HepG2 (cell line): Measurements from ENCODE around the gene CYP2W1. TPM values are rescaled to one million over a fixed set of nuclear protein-coding genes. Genes with fewer than 3 reads are reported as not detected.

Experiments
- ARNT2 ChIP-seq: sonication (generic); formaldehyde crosslinking; IDR thresholded peaks from 2 replicates; pipeline ENCODE4 v1.8.0; 2022; ENCODE audit warnings: mild to moderate bottlenecking, low read depth, missing genetic modification reagents, moderate library complexity
- E2F1 ChIP-seq: sonication (generic); formaldehyde crosslinking; IDR thresholded peaks from 2 replicates; pipeline ENCODE4 v1.5.0; 2020; ENCODE audit warnings: missing genetic modification reagents
- HIVEP1 ChIP-seq: sonication (generic); formaldehyde crosslinking; IDR thresholded peaks from 2 replicates; pipeline ENCODE4 v1.4.0; 2020; ENCODE audit warnings: mild to moderate bottlenecking, missing genetic modification reagents
- NAIF1 ChIP-seq: sonication (generic); formaldehyde crosslinking; IDR thresholded peaks from 2 replicates; pipeline ENCODE4 v1.5.0; 2020; ENCODE audit warnings: mild to moderate bottlenecking, missing genetic modification reagents, borderline replicate concordance
- NFRKB ChIP-seq: fragments of 450-650 bp; IDR thresholded peaks from 2 replicates; pipeline ENCODE4 v1.6.1; 2017
- PAF1 ChIP-seq: IDR thresholded peaks from 2 replicates; pipeline ENCODE4 v1.6.1; 2016; ENCODE audit warnings: missing genetic modification reagents, missing compliant biosample characterization
- PRDM10 ChIP-seq: sonication (generic); formaldehyde crosslinking; IDR thresholded peaks from 2 replicates; pipeline ENCODE4 v1.4.0; 2020; ENCODE audit warnings: low read depth, missing genetic modification reagents
- REXO4 ChIP-seq: sonication (generic); formaldehyde crosslinking; IDR thresholded peaks from 2 replicates; pipeline ENCODE4 v1.8.0; 2022; ENCODE audit warnings: missing genetic modification reagents, mild to moderate bottlenecking, borderline replicate concordance
- SRSF9 ChIP-seq: fragments of 200-400 bp; formaldehyde crosslinking; IDR thresholded peaks from 2 replicates; pipeline ENCODE4 v1.6.1; 2018; ENCODE audit warnings: borderline replicate concordance, mild to moderate bottlenecking, low read depth, low read length; ENCODE audit not compliant: insufficient read depth, poor library complexity, severe bottlenecking
- ZBTB39 ChIP-seq: sonication (generic); formaldehyde crosslinking; IDR thresholded peaks from 2 replicates; pipeline ENCODE4 v1.5.0; 2020; ENCODE audit warnings: missing genetic modification reagents
- ZNF629 ChIP-seq: sonication (generic); formaldehyde crosslinking; conservative IDR thresholded peaks from 2 replicates; pipeline ENCODE4 v1.5.0; 2020; ENCODE audit warnings: missing genetic modification reagents
- ZNF770 ChIP-seq: sonication (generic); formaldehyde crosslinking; IDR thresholded peaks from 2 replicates; pipeline ENCODE4 v1.5.0; 2020; ENCODE audit warnings: mild to moderate bottlenecking, missing genetic modification reagents
- ZSCAN21 ChIP-seq: sonication (generic); formaldehyde crosslinking; IDR thresholded peaks from 2 replicates; pipeline ENCODE4 v1.8.0; 2022; ENCODE audit warnings: mild to moderate bottlenecking, missing genetic modification reagents, moderate library complexity, borderline replicate concordance
- polyA plus RNA-seq, 8 experiments: library from polyadenylated mRNA; depleted of rRNA in 3 of 8; stranded (reverse) in 7 of 8; unstranded in 1 of 8; fragments of >200 nt; fragmentation: Illumina TruSeq in 4 of 8; extraction: Trizol in 4 of 8; gene quantifications; 2 replicates each; pipeline versions ENCODE4 v1.2.1 to v1.2.3, GENCODE V29; 2011 to 2016; ENCODE audit warnings: low read depth in 4 of 8, missing spikeins in 1 of 8, mixed read lengths in 1 of 8; ENCODE audit not compliant: insufficient read depth in 1 of 8
- total RNA-seq, 5 experiments: library from RNA; depleted of rRNA; stranded (reverse); fragments of >200 nt; fragmentation: Illumina TruSeq; extraction: Trizol; gene quantifications; 2 replicates each; pipeline ENCODE4 v1.2.3, GENCODE V29; 2016; ENCODE audit warnings: low read depth in 1 of 5
- TF ChIP-seq, protein P1 (sequence below): sonication (generic); formaldehyde crosslinking; IDR thresholded peaks from 2 replicates; pipeline ENCODE4 v1.4.0; 2020; ENCODE audit warnings: missing genetic modification reagents
- TF ChIP-seq, protein P2 (sequence below): sonication (generic); formaldehyde crosslinking; IDR thresholded peaks from 2 replicates; pipeline ENCODE4 v1.8.1; 2023; ENCODE audit warnings: mild to moderate bottlenecking, inconsistent platforms, moderate library complexity, missing genetic modification reagents, borderline replicate concordance

Gene CYP2W1
- total and polyA plus RNA-seq, 2 of the 13 experiments (the other 11 are each of a cell fraction or from before 2014, with no cell fraction given): 19.5 to 31.7 TPM

DNA sequence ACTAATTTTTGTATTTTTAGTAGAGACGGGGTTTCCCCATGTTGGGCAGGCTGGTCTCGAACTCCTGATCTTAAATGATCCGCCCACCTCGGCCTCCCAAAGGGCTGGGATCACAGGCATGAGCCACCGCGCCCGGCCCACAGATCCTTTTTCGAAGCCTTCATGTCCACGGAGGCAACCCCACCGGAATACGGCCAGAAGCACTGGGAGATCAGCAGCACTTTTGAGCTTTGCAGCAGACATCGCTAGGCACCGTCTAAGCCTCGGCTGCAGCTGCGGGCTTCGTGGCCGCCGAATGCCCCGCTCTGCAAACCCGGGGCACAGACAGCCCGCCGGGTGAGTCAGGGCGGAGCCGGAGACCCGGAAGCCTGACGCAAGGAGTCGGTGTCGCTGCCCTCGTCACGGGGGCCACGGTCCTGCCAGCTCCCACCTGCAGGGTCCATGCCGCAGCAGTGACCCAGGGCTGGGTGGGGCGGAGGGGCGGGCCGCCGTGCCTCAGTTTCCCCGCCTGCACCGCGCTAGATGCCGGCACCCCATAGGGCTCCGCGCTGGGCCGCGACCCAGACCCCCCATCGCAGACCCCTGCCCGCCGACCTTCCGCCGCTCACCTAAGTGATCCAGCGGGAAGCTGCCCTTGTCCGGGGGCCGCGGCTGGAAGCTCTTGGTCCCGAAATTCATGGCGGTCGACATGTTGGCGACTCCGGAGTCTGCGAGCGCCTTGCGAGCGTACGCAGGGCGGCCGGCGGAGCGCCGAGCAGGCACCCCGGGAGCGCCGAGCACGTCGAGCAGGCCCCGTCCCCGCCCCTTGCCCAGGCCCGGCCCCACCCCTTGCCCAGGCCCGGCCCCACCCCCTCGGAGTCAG lies 7.9 kb upstream of the CYP2W1 start, which contains the start of gene COX19 (continued):
- no peak; the same call in 1 of the 2 replicates for TF ChIP-seq E2F1 (CRISPR knock-in tag)
- TF ChIP-seq ZNF770: no peak
- TF ChIP-seq, protein P1, sequence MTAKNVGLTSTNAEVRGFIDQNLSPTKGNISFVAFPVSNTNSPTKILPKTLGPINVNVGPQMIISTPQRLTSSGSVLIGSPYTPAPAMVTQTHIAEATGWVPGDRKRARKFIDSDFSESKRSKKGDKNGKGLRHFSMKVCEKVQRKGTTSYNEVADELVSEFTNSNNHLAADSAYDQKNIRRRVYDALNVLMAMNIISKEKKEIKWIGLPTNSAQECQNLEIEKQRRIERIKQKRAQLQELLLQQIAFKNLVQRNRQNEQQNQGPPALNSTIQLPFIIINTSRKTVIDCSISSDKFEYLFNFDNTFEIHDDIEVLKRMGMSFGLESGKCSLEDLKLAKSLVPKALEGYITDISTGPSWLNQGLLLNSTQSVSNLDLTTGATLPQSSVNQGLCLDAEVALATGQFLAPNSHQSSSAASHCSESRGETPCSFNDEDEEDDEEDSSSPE (CRISPR knock-in tag): 0 out of 2 replicates have a peak, but pooled peaks have one; percentile 43
- TF ChIP-seq PRDM10: peak; percentile 55; the same call in 1 of the 2 replicates
- TF ChIP-seq REXO4 (CRISPR knock-in tag): no peak
- TF ChIP-seq ARNT2 (CRISPR knock-in tag): peak; percentile 89
- TF ChIP-seq SRSF9: no peak
- no peak for TF ChIP-seq ZNF629 (CRISPR knock-in tag)
- no peak; the same call in 1 of the 2 replicates for TF ChIP-seq PAF1 (CRISPR knock-in tag)
- TF ChIP-seq ZBTB39 (CRISPR knock-in tag): no peak
- no peak for TF ChIP-seq NFRKB
- TF ChIP-seq, protein P2, sequence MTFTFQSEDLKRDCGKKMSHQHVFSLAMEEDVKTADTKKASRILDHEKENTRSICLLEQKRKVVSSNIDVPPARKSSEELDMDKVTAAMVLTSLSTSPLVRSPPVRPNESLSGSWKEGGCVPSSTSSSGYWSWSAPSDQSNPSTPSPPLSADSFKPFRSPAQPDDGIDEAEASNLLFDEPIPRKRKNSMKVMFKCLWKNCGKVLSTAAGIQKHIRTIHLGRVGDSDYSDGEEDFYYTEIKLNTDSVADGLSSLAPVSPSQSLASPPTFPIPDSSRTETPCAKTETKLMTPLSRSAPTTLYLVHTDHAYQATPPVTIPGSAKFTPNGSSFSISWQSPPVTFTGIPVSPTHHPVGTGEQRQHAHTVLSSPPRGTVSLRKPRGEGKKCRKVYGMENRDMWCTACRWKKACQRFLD: 0 out of 2 replicates have a peak, but pooled peaks have one; percentile 69
- peak; percentile 80 for TF ChIP-seq ZSCAN21 (CRISPR knock-in tag)
- TF ChIP-seq NAIF1 (CRISPR knock-in tag): no peak; the same call in 1 of the 2 replicates
- TF ChIP-seq HIVEP1 (CRISPR knock-in tag): peak; percentile 64; the same call in 1 of the 2 replicates
